Peyer's patch (tissue), 4 donors: ENCODE data around the gene ATP9A.

Experiments
- CTCF ChIP-seq, 6 experiments: fragments of 450-650 bp in 4 of 6; fragments of 200-600 bp in 2 of 6; sonication (generic) in 1 of 6; IDR thresholded peaks; one replicate each; pipeline ENCODE4 v1.5.1; 2017 to 2019; ENCODE audit warnings: antibody characterized with exemption in 6 of 6, mild to moderate bottlenecking in 3 of 6, moderate library complexity in 1 of 6
- POLR2A ChIP-seq, 2 donors: fragments of 450-650 bp; IDR thresholded peaks; one replicate each; pipeline ENCODE4 v1.5.1; 2017; ENCODE audit warnings: antibody characterized with exemption in 2 of 2, mild to moderate bottlenecking in 2 of 2, moderate library complexity in 2 of 2

- TF ChIP-seq CTCF (IDR thresholded peaks at IDR 0.05) = no peak
- no peak for TF ChIP-seq POLR2A (IDR thresholded peaks at IDR 0.05)
Observed at GRCh38 chr20:51725584-51726176, 42.5 kb downstream of the ATP9A start.
